Osteocyte (in vitro differentiated cells): ENCODE measurements around the gene OR8K5. TPM values are rescaled to one million over a fixed set of nuclear protein-coding genes. Genes with fewer than 3 reads are reported as not detected.
"Not testable (repeated sequence)": the region's sequence is repeated elsewhere in the genome, so short reads cannot be mapped to it uniquely, and the experiment has no call there.

Source experiments
- DNase-seq: peaks from one replicate; pipeline ENCODE4 v3.0.0; 2021; ENCODE audit warnings: mixed read lengths; ENCODE audit not compliant: unreplicated experiment; ENCODE audit errors: extremely low spot score
- H3K27ac Mint-ChIP-seq: one replicate; pipeline ENCODE4 v1.8.0; 2021; ENCODE audit warnings: mild to moderate bottlenecking, mixed read lengths; ENCODE audit not compliant: unreplicated experiment
- H3K27me3 Mint-ChIP-seq: one replicate; pipeline ENCODE4 v1.8.0; 2021; ENCODE audit warnings: mixed read lengths; ENCODE audit not compliant: unreplicated experiment
- H3K36me3 Mint-ChIP-seq: one replicate; pipeline ENCODE4 v1.8.0; 2021; ENCODE audit warnings: mixed read lengths; ENCODE audit not compliant: unreplicated experiment
- H3K4me1 Mint-ChIP-seq: one replicate; pipeline ENCODE4 v1.8.0; 2021; ENCODE audit warnings: mixed read lengths; ENCODE audit not compliant: unreplicated experiment
- H3K4me3 Mint-ChIP-seq: one replicate; pipeline ENCODE4 v1.8.0; 2021; ENCODE audit warnings: mild to moderate bottlenecking, moderate library complexity, mixed read lengths; ENCODE audit not compliant: unreplicated experiment
- H3K9me3 Mint-ChIP-seq: one replicate; pipeline ENCODE4 v1.8.0; 2021; ENCODE audit warnings: mixed read lengths; ENCODE audit not compliant: unreplicated experiment
- total RNA-seq: library from RNA; stranded (reverse); gene quantifications from 2 replicates; pipeline ENCODE4 v1.2.1, GENCODE V29; 2021
- TF ChIP-seq, protein P1 (sequence below): fragments of 200-600 bp; sonication (generic); IDR thresholded peaks from 2 replicates; pipeline ENCODE4 v1.5.0; 2021; ENCODE audit warnings: antibody characterized with exemption, mild to moderate bottlenecking, moderate library complexity

Gene OR8K5
- total RNA-seq, 1 donor from 2014 or later, result not detected

DNA sequence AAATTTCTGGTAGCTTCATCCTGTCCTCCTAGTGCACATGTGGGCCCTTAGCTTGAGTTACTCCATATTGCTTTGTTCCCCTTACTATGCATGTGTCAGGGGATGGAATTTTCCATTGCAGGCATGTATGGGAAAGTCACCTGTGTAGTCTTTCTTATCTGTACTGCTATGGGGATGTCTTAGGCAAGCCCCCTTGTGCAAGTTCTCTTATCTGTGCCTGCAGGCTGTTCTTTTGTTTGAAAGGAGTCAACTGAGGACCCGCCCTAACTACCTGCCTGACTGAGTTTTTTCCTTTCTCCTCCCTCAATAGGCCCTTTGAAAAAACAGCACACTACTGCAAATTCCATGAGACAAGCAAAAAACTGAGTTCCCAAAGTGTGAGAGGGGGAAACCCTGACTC lies 8.7 kb downstream of the OR8K5 start:
- Mint-ChIP-seq H3K27me3 (no peaks in the 10 kb centered on the region), H3K27ac (no peak overlapping the region), H3K9me3 (peaks cover 49% of the 10 kb centered on the region), H3K4me3 (no peak overlapping the region), H3K36me3 (no peaks in the 10 kb centered on the region), H3K4me1 (no peaks in the 10 kb centered on the region)
- TF ChIP-seq, protein P1, sequence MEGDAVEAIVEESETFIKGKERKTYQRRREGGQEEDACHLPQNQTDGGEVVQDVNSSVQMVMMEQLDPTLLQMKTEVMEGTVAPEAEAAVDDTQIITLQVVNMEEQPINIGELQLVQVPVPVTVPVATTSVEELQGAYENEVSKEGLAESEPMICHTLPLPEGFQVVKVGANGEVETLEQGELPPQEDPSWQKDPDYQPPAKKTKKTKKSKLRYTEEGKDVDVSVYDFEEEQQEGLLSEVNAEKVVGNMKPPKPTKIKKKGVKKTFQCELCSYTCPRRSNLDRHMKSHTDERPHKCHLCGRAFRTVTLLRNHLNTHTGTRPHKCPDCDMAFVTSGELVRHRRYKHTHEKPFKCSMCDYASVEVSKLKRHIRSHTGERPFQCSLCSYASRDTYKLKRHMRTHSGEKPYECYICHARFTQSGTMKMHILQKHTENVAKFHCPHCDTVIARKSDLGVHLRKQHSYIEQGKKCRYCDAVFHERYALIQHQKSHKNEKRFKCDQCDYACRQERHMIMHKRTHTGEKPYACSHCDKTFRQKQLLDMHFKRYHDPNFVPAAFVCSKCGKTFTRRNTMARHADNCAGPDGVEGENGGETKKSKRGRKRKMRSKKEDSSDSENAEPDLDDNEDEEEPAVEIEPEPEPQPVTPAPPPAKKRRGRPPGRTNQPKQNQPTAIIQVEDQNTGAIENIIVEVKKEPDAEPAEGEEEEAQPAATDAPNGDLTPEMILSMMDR, result no peak
- DNase-seq, result no peak

DNA sequence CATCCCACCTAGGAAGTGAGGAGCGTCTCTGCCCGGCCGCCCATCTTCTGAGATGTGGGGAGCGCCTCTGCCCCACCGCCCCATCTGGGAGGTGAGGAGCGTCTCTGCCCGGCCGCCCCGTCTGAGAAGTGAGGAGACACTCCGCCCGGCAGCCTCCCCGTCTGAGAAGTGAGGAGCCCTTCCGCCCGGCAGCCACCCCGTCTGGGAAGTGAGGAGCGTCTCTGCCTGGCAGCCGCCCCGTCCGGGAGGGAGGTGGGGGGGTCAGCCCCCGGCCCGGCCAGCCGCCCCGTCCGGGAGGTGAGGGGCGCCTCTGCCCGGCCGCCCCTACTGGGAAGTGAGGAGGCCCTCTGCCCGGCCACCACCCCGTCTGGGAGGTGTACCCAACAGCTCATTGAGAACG lies 16.4 kb downstream of the OR8K5 start:
- not testable (repeated sequence) for H3K4me3 Mint-ChIP-seq, H3K27ac Mint-ChIP-seq, DNase-seq, H3K27me3 Mint-ChIP-seq, H3K4me1 Mint-ChIP-seq, H3K36me3 Mint-ChIP-seq
- peaks cover 35% of the 10 kb centered on the region for H3K9me3 Mint-ChIP-seq

DNA sequence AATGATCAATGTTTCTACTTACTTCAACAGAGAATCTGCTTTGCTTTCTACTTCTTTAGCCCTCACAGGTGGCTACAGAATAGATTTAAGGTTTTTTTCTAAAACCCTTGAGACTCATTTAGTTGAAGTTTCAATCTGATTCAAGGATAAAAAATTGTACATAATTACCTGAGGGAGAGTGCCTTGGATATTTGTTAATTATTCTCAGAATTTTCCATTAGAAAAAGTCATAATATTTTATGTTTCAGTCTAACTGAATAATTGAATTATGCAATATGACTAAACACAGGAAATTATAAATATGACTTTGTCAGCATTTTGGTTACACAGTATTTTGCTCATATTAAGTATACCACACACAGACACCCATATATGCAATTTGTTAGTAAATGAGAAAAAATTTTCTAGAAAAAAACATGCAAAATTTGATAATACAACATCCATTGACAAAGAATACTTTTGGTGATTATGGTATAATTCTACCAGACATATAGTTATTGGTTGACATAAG lies 19.9 kb downstream of the OR8K5 start, which contains the start of gene OR8J3:
Gene OR8J3, minus strand, starts transcription at position 51 of the 511 bp plus-strand sequence. CDS start 2,483 bp downstream, outside the sequence.
- Mint-ChIP-seq H3K36me3 (no peaks in the 10 kb centered on the region), H3K4me1 (no peaks in the 10 kb centered on the region), H3K27me3 (no peaks in the 10 kb centered on the region), H3K9me3 (peaks cover 27% of the 10 kb centered on the region), H3K27ac (no peak within 1 kb of the TSS), H3K4me3 (no peak within 1 kb of the TSS)
- no peak for DNase-seq
- TF ChIP-seq, protein P1, result no peak

DNA sequence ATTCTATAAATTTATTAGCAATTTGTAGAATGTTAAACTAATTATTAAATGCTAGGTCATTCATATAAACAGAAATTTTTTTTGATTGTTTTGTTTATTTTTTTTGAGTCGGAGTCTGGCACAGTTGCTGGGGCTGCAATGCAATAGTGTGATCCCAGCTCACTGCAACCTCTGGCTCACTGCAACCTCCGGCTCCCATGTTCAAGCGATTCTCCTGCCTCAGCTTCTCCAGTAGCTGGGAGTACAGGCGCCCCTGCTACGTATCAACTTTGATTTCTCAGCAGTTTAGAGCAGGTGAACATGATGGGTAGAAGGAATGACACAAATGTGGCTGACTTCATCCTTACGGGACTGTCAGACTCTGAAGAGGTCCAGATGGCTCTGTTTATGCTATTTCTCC lies 38.0 kb downstream of the OR8K5 start, which contains the start of gene OR8H3:
Gene OR8H3, plus strand, starts transcription at position 301 of the 400 bp plus-strand sequence. Its CDS starts 0 bp downstream, at position 301.
- no peaks in the 10 kb centered on the region for H3K4me1 Mint-ChIP-seq
- peaks cover 1% of the 10 kb centered on the region for H3K9me3 Mint-ChIP-seq
- no peak within 1 kb of the TSS for H3K27ac Mint-ChIP-seq
- DNase-seq, result no peak
- no peak within 1 kb of the TSS for H3K4me3 Mint-ChIP-seq
- no peaks in the 10 kb centered on the region for H3K36me3 Mint-ChIP-seq
- TF ChIP-seq, protein P1, result no peak
- H3K27me3 Mint-ChIP-seq, result no peaks in the 10 kb centered on the region

Other genes starting within 250 kb of the OR8K5 start
- not detected in 2 replicates for gene OR5W2, start 245.7 kb downstream of the OR8K5 start, total RNA-seq
- gene OR5I1, start 223.9 kb downstream of the OR8K5 start, total RNA-seq, result not detected in 2 replicates
- not detected in 2 replicates for gene OR10AG1, start 190.4 kb downstream of the OR8K5 start, total RNA-seq
- not detected in 2 replicates for gene OR5F1, start 165.7 kb downstream of the OR8K5 start, total RNA-seq
- not detected in 2 replicates for gene OR5AS1, start 132.7 kb downstream of the OR8K5 start, total RNA-seq
- not detected in 2 replicates for gene OR8I2, start 67.0 kb downstream of the OR8K5 start, total RNA-seq
- not detected in 2 replicates for gene OR8H2, start 56.6 kb downstream of the OR8K5 start, total RNA-seq
- not detected in 2 replicates for gene OR8H3, start 37.9 kb downstream of the OR8K5 start, total RNA-seq
- gene OR8J3, start 20.1 kb downstream of the OR8K5 start, total RNA-seq, result not detected in 2 replicates
- not detected in 2 replicates for gene OR5J2, start 16.3 kb upstream of the OR8K5 start, total RNA-seq
- gene OR5T2, start 73.9 kb upstream of the OR8K5 start, total RNA-seq, result not detected in 2 replicates
- not detected in 2 replicates for gene OR5T3, start 91.9 kb upstream of the OR8K5 start, total RNA-seq
- not detected in 2 replicates for gene OR5T1, start 113.8 kb upstream of the OR8K5 start, total RNA-seq
- not detected in 2 replicates for gene OR8H1, start 131.9 kb upstream of the OR8K5 start, total RNA-seq
- gene OR8K3, start 154.8 kb upstream of the OR8K5 start, total RNA-seq, result not detected in 2 replicates
- not detected in 2 replicates for gene OR8K1, start 185.7 kb upstream of the OR8K5 start, total RNA-seq
- gene OR8J1, start 194.0 kb upstream of the OR8K5 start, total RNA-seq, result not detected in 2 replicates
- gene OR8U1, start 215.3 kb upstream of the OR8K5 start, total RNA-seq, result not detected in 2 replicates